Measurements from ENCODE around the gene NTN5. TPM values are rescaled to one million over a fixed set of nuclear protein-coding genes. Genes with fewer than 3 reads are reported as not detected.
"Not testable (repeated sequence)": the region's sequence is repeated elsewhere in the genome, so short reads cannot be mapped to it uniquely, and the experiment has no call there.

NTN5 gene
- polyA plus RNA-seq, 1 donor = 0.42 TPM

GRCh38 chr19:48658483-48658882 is 14.3 kb downstream of the NTN5 start:
- DNase-seq = no peak
- H3K27me3 ChIP-seq (ENCODE audit: control insufficient read depth, insufficient read depth, low read length) = no peaks in the 10 kb centered on the region
- H3K4me3 ChIP-seq (ENCODE audit: low read length) = no peak overlapping the region
- no peaks in the 10 kb centered on the region for H3K4me1 ChIP-seq (ENCODE audit: control insufficient read depth, insufficient read depth, low read length)
- no peaks in the 10 kb centered on the region for H3K36me3 ChIP-seq (ENCODE audit: control insufficient read depth, insufficient read depth, low read length)
- no peak overlapping the region for H3K27ac ChIP-seq (ENCODE audit: low read length)
- whole genome bisulfite sequencing (ENCODE audit: insufficient coverage, low lambda C conversion rate) = no CpG with 5 or more reads among the region's 6 CpGs
- no peaks in the 10 kb centered on the region for H3K9me3 ChIP-seq (ENCODE audit: control insufficient read depth, low read depth, low read length)

GRCh38 chr19:48657828-48658227 is 15.0 kb downstream of the NTN5 start:
- DNase-seq; H3K4me3 ChIP-seq (ENCODE audit: low read length); H3K27ac ChIP-seq (ENCODE audit: low read length): not testable (repeated sequence)

GRCh38 chr19:48656840-48657474 is 15.9 kb downstream of the NTN5 start:
- Histone ChIP-seq H3K27ac (ENCODE audit: low read length) (no peak overlapping the region), H3K27me3 (ENCODE audit: control insufficient read depth, insufficient read depth, low read length) (no peaks in the 10 kb centered on the region), H3K4me3 (ENCODE audit: low read length) (no peak overlapping the region), H3K36me3 (ENCODE audit: control insufficient read depth, insufficient read depth, low read length) (no peaks in the 10 kb centered on the region), H3K4me1 (ENCODE audit: control insufficient read depth, insufficient read depth, low read length) (no peaks in the 10 kb centered on the region), H3K9me3 (ENCODE audit: control insufficient read depth, low read depth, low read length) (no peaks in the 10 kb centered on the region)
- DNase-seq = peak in 1 of 2 donors; percentile 31
- 50% methylated on average over 2 of the region's 16 CpGs for WGBS (ENCODE audit: insufficient coverage, low lambda C conversion rate)

More at GRCh38 chr19:48657828-48658227, 15.0 kb downstream of the NTN5 start:
- H3K4me1 ChIP-seq (ENCODE audit: control insufficient read depth, insufficient read depth, low read length); H3K27me3 ChIP-seq (ENCODE audit: control insufficient read depth, insufficient read depth, low read length); H3K36me3 ChIP-seq (ENCODE audit: control insufficient read depth, insufficient read depth, low read length); H3K9me3 ChIP-seq (ENCODE audit: control insufficient read depth, low read depth, low read length): not testable (repeated sequence)
- WGBS (ENCODE audit: insufficient coverage, low lambda C conversion rate) = no CpG with 5 or more reads among the region's 5 CpGs

- no peak for DNase-seq
- no CpG with 5 or more reads among the region's 11 CpGs for WGBS (ENCODE audit: insufficient coverage, low lambda C conversion rate)
Observed at GRCh38 chr19:48654299-48655059, 18.3 kb downstream of the NTN5 start.

GRCh38 chr19:48651683-48652048 is 21.2 kb downstream of the NTN5 start:
- no peak overlapping the region for H3K27ac ChIP-seq (ENCODE audit: low read length)
- no CpG with 5 or more reads among the region's 5 CpGs for WGBS (ENCODE audit: insufficient coverage, low lambda C conversion rate)
- H3K27me3 ChIP-seq (ENCODE audit: control insufficient read depth, insufficient read depth, low read length) = no peaks in the 10 kb centered on the region
- no peaks in the 10 kb centered on the region for H3K4me1 ChIP-seq (ENCODE audit: control insufficient read depth, insufficient read depth, low read length)
- H3K36me3 ChIP-seq (ENCODE audit: control insufficient read depth, insufficient read depth, low read length) = no peaks in the 10 kb centered on the region
- DNase-seq = no peak
- no peak overlapping the region for H3K4me3 ChIP-seq (ENCODE audit: low read length)
- H3K9me3 ChIP-seq (ENCODE audit: control insufficient read depth, low read depth, low read length) = no peaks in the 10 kb centered on the region

More at GRCh38 chr19:48654299-48655059, 18.3 kb downstream of the NTN5 start:
- Histone ChIP-seq H3K4me1 (ENCODE audit: control insufficient read depth, insufficient read depth, low read length) (no peaks in the 10 kb centered on the region), H3K4me3 (ENCODE audit: low read length) (no peak overlapping the region), H3K27me3 (ENCODE audit: control insufficient read depth, insufficient read depth, low read length) (no peaks in the 10 kb centered on the region), H3K36me3 (ENCODE audit: control insufficient read depth, insufficient read depth, low read length) (no peaks in the 10 kb centered on the region), H3K27ac (ENCODE audit: low read length) (no peak overlapping the region), H3K9me3 (ENCODE audit: control insufficient read depth, low read depth, low read length) (no peaks in the 10 kb centered on the region)

GRCh38 chr19:48650974-48651682 is 21.7 kb downstream of the NTN5 start:
- WGBS (ENCODE audit: insufficient coverage, low lambda C conversion rate) = no CpG with 5 or more reads among the region's 12 CpGs
- Histone ChIP-seq H3K27me3 (ENCODE audit: control insufficient read depth, insufficient read depth, low read length) (no peaks in the 10 kb centered on the region), H3K27ac (ENCODE audit: low read length) (no peak overlapping the region), H3K9me3 (ENCODE audit: control insufficient read depth, low read depth, low read length) (no peaks in the 10 kb centered on the region), H3K4me3 (ENCODE audit: low read length) (no peak overlapping the region), H3K36me3 (ENCODE audit: control insufficient read depth, insufficient read depth, low read length) (no peaks in the 10 kb centered on the region), H3K4me1 (ENCODE audit: control insufficient read depth, insufficient read depth, low read length) (no peaks in the 10 kb centered on the region)
- DNase-seq = no peak

GRCh38 chr19:48648134-48648533 is 24.7 kb downstream of the NTN5 start:
- Histone ChIP-seq H3K36me3 (ENCODE audit: control insufficient read depth, insufficient read depth, low read length) (no peaks in the 10 kb centered on the region), H3K9me3 (ENCODE audit: control insufficient read depth, low read depth, low read length) (no peaks in the 10 kb centered on the region), H3K27ac (ENCODE audit: low read length) (no peak overlapping the region), H3K27me3 (ENCODE audit: control insufficient read depth, insufficient read depth, low read length) (no peaks in the 10 kb centered on the region), H3K4me3 (ENCODE audit: low read length) (no peak overlapping the region), H3K4me1 (ENCODE audit: control insufficient read depth, insufficient read depth, low read length) (peaks cover 14% of the 10 kb centered on the region)
- DNase-seq = no peak
- WGBS (ENCODE audit: insufficient coverage, low lambda C conversion rate) = 71% methylated on average over 1 of the region's 2 CpGs

- WGBS (ENCODE audit: insufficient coverage, low lambda C conversion rate) = 26% methylated on average over 2 of the region's 10 CpGs
- H3K36me3 ChIP-seq (ENCODE audit: control insufficient read depth, insufficient read depth, low read length) = no peaks in the 10 kb centered on the region
- H3K27ac ChIP-seq (ENCODE audit: low read length) = no peak overlapping the region
- H3K4me1 ChIP-seq (ENCODE audit: control insufficient read depth, insufficient read depth, low read length) = peaks cover 14% of the 10 kb centered on the region
- H3K27me3 ChIP-seq (ENCODE audit: control insufficient read depth, insufficient read depth, low read length) = no peaks in the 10 kb centered on the region
- H3K9me3 ChIP-seq (ENCODE audit: control insufficient read depth, low read depth, low read length) = no peaks in the 10 kb centered on the region
- H3K4me3 ChIP-seq (ENCODE audit: low read length) = no peak overlapping the region
- peak in 1 of 2 donors; percentile 83 for DNase-seq
Observed at GRCh38 chr19:48646722-48647216, 26.0 kb downstream of the NTN5 start.

GRCh38 chr19:48646001-48646721 is 26.7 kb downstream of the NTN5 start, which contains the start of gene CA11:
TSS of gene CA11 (minus strand) at chr19:48646187. CDS start at chr19:48645632, 555 bp downstream.
- WGBS (ENCODE audit: insufficient coverage, low lambda C conversion rate) = 0% methylated on average over 4 of the region's 33 CpGs
- Histone ChIP-seq H3K27ac (ENCODE audit: low read length) (peak within 1 kb of the TSS; percentile 67), H3K9me3 (ENCODE audit: control insufficient read depth, low read depth, low read length) (no peaks in the 10 kb centered on the region), H3K4me3 (ENCODE audit: low read length) (peak within 1 kb of the TSS; percentile 56), H3K36me3 (ENCODE audit: control insufficient read depth, insufficient read depth, low read length) (no peaks in the 10 kb centered on the region), H3K4me1 (ENCODE audit: control insufficient read depth, insufficient read depth, low read length) (peaks cover 14% of the 10 kb centered on the region), H3K27me3 (ENCODE audit: control insufficient read depth, insufficient read depth, low read length) (no peaks in the 10 kb centered on the region)
- DNase-seq = peak in 1 of 2 donors; percentile 85

GRCh38 chr19:48645620-48646000 is 27.2 kb downstream of the NTN5 start:
- peak overlapping the region; percentile 67 for H3K27ac ChIP-seq (ENCODE audit: low read length)
- H3K9me3 ChIP-seq (ENCODE audit: control insufficient read depth, low read depth, low read length) = no peaks in the 10 kb centered on the region
- 0% methylated on average over 3 of the region's 6 CpGs for WGBS (ENCODE audit: insufficient coverage, low lambda C conversion rate)
- peaks cover 14% of the 10 kb centered on the region for H3K4me1 ChIP-seq (ENCODE audit: control insufficient read depth, insufficient read depth, low read length)
- no peaks in the 10 kb centered on the region for H3K27me3 ChIP-seq (ENCODE audit: control insufficient read depth, insufficient read depth, low read length)
- peak in 1 of 2 donors; percentile 41 for DNase-seq
- H3K36me3 ChIP-seq (ENCODE audit: control insufficient read depth, insufficient read depth, low read length) = no peaks in the 10 kb centered on the region
- peak overlapping the region; percentile 56 for H3K4me3 ChIP-seq (ENCODE audit: low read length)

Measured in large intestine (tissue), 3 donors.